WERI-Rb-1 (cell line): ENCODE results near the gene EIF4A3.

ENCODE experiments used
- DNase-seq: peaks from one replicate; pipeline ENCODE4 v3.0.0-alpha.2; 2020
- H3K27ac ChIP-seq: fragments of 250-450 bp; sonication (Bioruptor Pico); 2 replicates; pipeline ENCODE4 v1.5.1; 2020; ENCODE audit warnings: mild to moderate bottlenecking, moderate library complexity
- H3K27me3 ChIP-seq: fragments of 250-450 bp; sonication (Bioruptor Pico); 2 replicates; pipeline ENCODE4 v1.5.1; 2021; ENCODE audit warnings: mild to moderate bottlenecking, low read depth, moderate library complexity; ENCODE audit not compliant: insufficient read depth, severe bottlenecking
- H3K36me3 ChIP-seq: fragments of 250-450 bp; sonication (Bioruptor Pico); 2 replicates; pipeline ENCODE4 v1.5.1; 2020; ENCODE audit warnings: mild to moderate bottlenecking, moderate library complexity
- H3K4me3 ChIP-seq: 2 replicates; pipeline ENCODE4 v1.5.1; 2011; ENCODE audit warnings: low read depth, mild to moderate bottlenecking, control low read depth, low read length
- H3K9me3 ChIP-seq: fragments of 250-450 bp; sonication (Bioruptor Pico); 2 replicates; pipeline ENCODE4 v1.5.1; 2021; ENCODE audit warnings: mild to moderate bottlenecking, moderate library complexity; ENCODE audit not compliant: severe bottlenecking
- CTCF ChIP-seq: IDR thresholded peaks from 2 replicates; pipeline ENCODE4 v1.5.1; 2011; ENCODE audit warnings: low read depth, mild to moderate bottlenecking, control low read depth, inconsistent platforms, low read length

EIF4A3 gene

GRCh38 chr17:80184423-80184714 is 37.4 kb upstream of the EIF4A3 start:
- no peak for DNase-seq
- H3K27me3 ChIP-seq: no peaks in the 10 kb centered on the region
- no peak for TF ChIP-seq CTCF
- no peaks in the 10 kb centered on the region for H3K36me3 ChIP-seq
- H3K9me3 ChIP-seq: no peaks in the 10 kb centered on the region
- no peak overlapping the region for H3K4me3 ChIP-seq
- H3K27ac ChIP-seq: no peak overlapping the region

- Histone ChIP-seq H3K4me3 (no peak overlapping the region), H3K27me3 (no peaks in the 10 kb centered on the region), H3K36me3 (no peaks in the 10 kb centered on the region), H3K27ac (no peak overlapping the region), H3K9me3 (no peaks in the 10 kb centered on the region)
- no peak for DNase-seq
- TF ChIP-seq CTCF: no peak
Observed at GRCh38 chr17:80183581-80184422, 36.9 kb upstream of the EIF4A3 start.

- Histone ChIP-seq H3K36me3 (no peaks in the 10 kb centered on the region), H3K27me3 (no peaks in the 10 kb centered on the region), H3K9me3 (no peaks in the 10 kb centered on the region), H3K4me3 (no peak overlapping the region), H3K27ac (no peak overlapping the region)
- no peak for DNase-seq
- TF ChIP-seq CTCF: no peak
Observed at GRCh38 chr17:80182845-80183223, 35.9 kb upstream of the EIF4A3 start.

- Histone ChIP-seq H3K27me3 (no peaks in the 10 kb centered on the region), H3K36me3 (no peaks in the 10 kb centered on the region), H3K27ac (no peak overlapping the region), H3K9me3 (no peaks in the 10 kb centered on the region), H3K4me3 (no peak overlapping the region)
- DNase-seq: no peak
- TF ChIP-seq CTCF: no peak
Observed at GRCh38 chr17:80182118-80182844, 35.4 kb upstream of the EIF4A3 start.

- no peaks in the 10 kb centered on the region for H3K9me3 ChIP-seq
- DNase-seq: no peak
- no peak overlapping the region for H3K27ac ChIP-seq
- H3K27me3 ChIP-seq: no peaks in the 10 kb centered on the region
- H3K36me3 ChIP-seq: no peaks in the 10 kb centered on the region
- no peak overlapping the region for H3K4me3 ChIP-seq
- no peak for TF ChIP-seq CTCF
Observed at GRCh38 chr17:80181431-80181830, 34.5 kb upstream of the EIF4A3 start.
